DND-41 (cell line): ENCODE measurements around the gene SLC17A6.

Source experiments
- CTCF ChIP-seq: IDR thresholded peaks from 2 replicates; pipeline ENCODE4 v1.5.1; 2012; ENCODE audit warnings: borderline replicate concordance, low read length, moderate library complexity, mild to moderate bottlenecking; ENCODE audit not compliant: poor library complexity, severe bottlenecking; ENCODE audit errors: extremely low read depth
- EZH2 ChIP-seq: IDR thresholded peaks from 3 replicates; pipeline ENCODE4 v1.6.1; 2012; ENCODE audit warnings: borderline replicate concordance, low read depth, mild to moderate bottlenecking, moderate library complexity, low read length, inconsistent platforms; ENCODE audit not compliant: severe bottlenecking

GRCh38 chr11:22371160-22371559 lies 33.0 kb downstream of the SLC17A6 start:
- no peak for TF ChIP-seq CTCF
- no peak for TF ChIP-seq EZH2
